CD4-positive, alpha-beta T cell (primary cell): ENCODE results near the gene VWA3B. TPM values are rescaled to one million over a fixed set of nuclear protein-coding genes. Genes with fewer than 3 reads are reported as not detected.

Source experiments
- ATAC-seq: fragments of 200-7000 bp; cut with Tn5 transposase; one replicate; pipeline ENCODE4 v1.10.0; 2022; ENCODE audit warnings: mild to moderate bottlenecking; ENCODE audit not compliant: poor library complexity
- CTCF ChIA-PET: fragments of 350-600 bp; sonication (Branson Sonifier 250); formaldehyde crosslinking; loops from one replicate; lab custom pipeline; 2021; ENCODE audit warnings: antibody characterized with exemption, inconsistent platforms; lab: Charles Lee
- POLR2A ChIA-PET: fragments of 350-600 bp; sonication (Branson Sonifier 250); formaldehyde crosslinking; loops from one replicate; lab custom pipeline; 2021; ENCODE audit warnings: antibody characterized with exemption, inconsistent platforms; lab: Charles Lee
- DNase-seq, 14 experiments: peaks; one replicate each; pipeline ENCODE4 v3.0.0-alpha.2; 2013 to 2020; ENCODE audit warnings: mixed read lengths in 2 of 14
- H3K27ac ChIP-seq, 2 donors: one replicate each; pipeline versions ENCODE4 v1.5.1 to v1.7.0; 2013; ENCODE audit warnings: low read length in 2 of 2, low read depth in 1 of 2, mild to moderate bottlenecking in 1 of 2
- H3K27me3 ChIP-seq, 2 experiments: 1 replicate in 1 of 2; 2 replicates in 1 of 2; pipeline versions ENCODE4 v1.6.1 to v1.7.0; 2013; ENCODE audit warnings: low read length in 2 of 2, control low read depth in 1 of 2, mild to moderate bottlenecking in 1 of 2, moderate library complexity in 1 of 2; ENCODE audit not compliant: insufficient read depth in 2 of 2, control insufficient read depth in 1 of 2
- H3K36me3 ChIP-seq: one replicate; pipeline ENCODE4 v1.6.1; 2013; ENCODE audit warnings: low read length, control low read depth; ENCODE audit not compliant: insufficient read depth
- H3K4me1 ChIP-seq: one replicate; pipeline ENCODE4 v1.6.1; 2013; ENCODE audit warnings: low read length, control low read depth; ENCODE audit not compliant: insufficient read depth
- H3K4me3 ChIP-seq: one replicate; pipeline ENCODE4 v1.5.1; 2013; ENCODE audit warnings: mild to moderate bottlenecking, low read length, moderate library complexity
- H3K9me3 ChIP-seq, 2 experiments: 1 replicate in 1 of 2; 2 replicates in 1 of 2; pipeline versions ENCODE4 v1.6.1 to v1.7.0; 2013; ENCODE audit warnings: low read length in 2 of 2, mild to moderate bottlenecking in 2 of 2, control low read depth in 1 of 2, moderate library complexity in 1 of 2; ENCODE audit not compliant: control insufficient read depth in 1 of 2, insufficient read depth in 1 of 2
- H3K27ac Mint-ChIP-seq: one replicate; pipeline ENCODE4 v1.8.0; 2020; ENCODE audit warnings: mixed read lengths
- H3K27me3 Mint-ChIP-seq: one replicate; pipeline ENCODE4 v1.8.0; 2021; ENCODE audit warnings: mixed read lengths
- H3K36me3 Mint-ChIP-seq: one replicate; pipeline ENCODE4 v1.8.0; 2021; ENCODE audit warnings: low read depth, mixed read lengths
- H3K4me1 Mint-ChIP-seq: one replicate; pipeline ENCODE4 v1.8.0; 2021; ENCODE audit warnings: low read depth, mixed read lengths
- H3K4me3 Mint-ChIP-seq: one replicate; pipeline ENCODE4 v1.8.0; 2020; ENCODE audit warnings: mild to moderate bottlenecking, mixed read lengths
- H3K9me3 Mint-ChIP-seq: one replicate; pipeline ENCODE4 v1.8.0; 2020; ENCODE audit warnings: mixed read lengths
- CTCF ChIP-seq: fragments of 200-600 bp; IDR thresholded peaks from one replicate; pipeline ENCODE4 v1.8.0; 2022; ENCODE audit warnings: antibody characterized with exemption, mild to moderate bottlenecking
- intact Hi-C, 2 experiments: fragments of 100-400 bp; cut with DNase I in 1 of 2; cut with micrococcal nuclease in 1 of 2; formaldehyde crosslinking; loops; one replicate each; pipeline versions ENCODE4 v1.15.1 to v1.9.0; 2023 to 2025; cut with DNase I, micrococcal nuclease
- total RNA-seq, 174 experiments: library from RNA in 2 of 174; stranded (reverse) in 2 of 174; gene quantifications; one replicate each; pipeline ENCODE4 v1.2.3 and lab custom pipeline; 2021 to 2026

Gene VWA3B
- total RNA-seq, 2 experiments from 2014 or later = not detected

DNA sequence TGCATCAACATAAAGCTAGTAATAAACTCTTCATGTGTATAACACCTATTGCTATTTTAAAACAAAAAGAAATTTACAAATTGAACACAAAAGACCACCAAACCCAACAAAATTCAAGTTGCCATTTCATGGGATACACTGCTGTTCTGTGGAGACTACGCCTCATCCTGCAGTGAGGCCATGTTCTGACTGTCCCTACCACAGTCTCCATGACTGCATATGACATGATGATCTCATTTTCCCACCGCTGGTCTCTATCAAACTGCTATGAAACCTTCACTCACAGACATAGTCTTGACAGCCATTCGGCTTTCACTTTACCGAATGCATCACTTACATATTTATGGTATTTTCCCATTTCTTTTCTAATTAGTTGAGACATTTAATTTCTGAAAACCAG is 21.2 kb upstream of the VWA3B start:
- no peaks in the 10 kb centered on the region for H3K9me3 Mint-ChIP-seq
- TF ChIP-seq CTCF = no peak
- DNase-seq (no peak), ATAC-seq (no peak)
- CTCF ChIA-PET = no interaction called here
- no peak overlapping the region for H3K27ac Mint-ChIP-seq
- Histone ChIP-seq H3K27me3 (peaks cover 0 to 3% of the 10 kb centered on the region in 2 experiments), H3K4me1 (no peaks in the 10 kb centered on the region), H3K36me3 (no peaks in the 10 kb centered on the region), H3K9me3 (no peaks in the 10 kb centered on the region), H3K4me3 (no peak overlapping the region), H3K27ac (no peak overlapping the region)
- H3K4me1 Mint-ChIP-seq = no peaks in the 10 kb centered on the region
- intact Hi-C loops = no loop called here
- H3K27me3 Mint-ChIP-seq = peaks cover 21% of the 10 kb centered on the region
- POLR2A ChIA-PET = no interaction called here
- H3K36me3 Mint-ChIP-seq = no peaks in the 10 kb centered on the region
- no peak overlapping the region for H3K4me3 Mint-ChIP-seq

DNA sequence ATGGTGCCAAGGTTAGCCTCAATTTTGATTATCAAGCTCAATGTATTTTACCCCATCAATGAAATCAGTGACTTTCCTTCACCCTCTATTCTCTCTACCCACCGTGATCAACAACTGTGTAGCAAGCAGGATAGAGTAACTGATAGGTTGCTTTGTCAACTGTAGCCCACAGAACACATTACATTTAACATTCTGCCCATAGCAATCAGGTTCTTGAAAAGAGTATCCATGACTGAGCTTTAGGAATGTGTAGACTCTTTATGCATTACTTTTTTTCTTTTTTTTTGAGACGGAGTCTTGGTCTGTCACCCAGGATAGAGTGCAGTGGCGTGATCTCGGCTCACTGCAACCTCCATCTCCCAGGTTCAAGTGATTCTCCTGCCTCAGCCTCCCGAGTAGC is 19.8 kb upstream of the VWA3B start:
- Mint-ChIP-seq H3K9me3 (no peaks in the 10 kb centered on the region), H3K27me3 (peaks cover 21% of the 10 kb centered on the region), H3K4me1 (no peaks in the 10 kb centered on the region), H3K27ac (no peak overlapping the region), H3K4me3 (no peak overlapping the region), H3K36me3 (no peaks in the 10 kb centered on the region)
- ChIA-PET CTCF (no interaction called here), POLR2A (no interaction called here)
- peaks cover 0 to 3% of the 10 kb centered on the region in 2 experiments for H3K27me3 ChIP-seq
- no peaks in the 10 kb centered on the region for H3K9me3 ChIP-seq
- H3K36me3 ChIP-seq = no peaks in the 10 kb centered on the region
- intact Hi-C loops = no loop called here
- no peak overlapping the region for H3K4me3 ChIP-seq
- DNase-seq (no peak), ATAC-seq (no peak)
- TF ChIP-seq CTCF = no peak
- no peaks in the 10 kb centered on the region for H3K4me1 ChIP-seq
- no peak overlapping the region for H3K27ac ChIP-seq

DNA sequence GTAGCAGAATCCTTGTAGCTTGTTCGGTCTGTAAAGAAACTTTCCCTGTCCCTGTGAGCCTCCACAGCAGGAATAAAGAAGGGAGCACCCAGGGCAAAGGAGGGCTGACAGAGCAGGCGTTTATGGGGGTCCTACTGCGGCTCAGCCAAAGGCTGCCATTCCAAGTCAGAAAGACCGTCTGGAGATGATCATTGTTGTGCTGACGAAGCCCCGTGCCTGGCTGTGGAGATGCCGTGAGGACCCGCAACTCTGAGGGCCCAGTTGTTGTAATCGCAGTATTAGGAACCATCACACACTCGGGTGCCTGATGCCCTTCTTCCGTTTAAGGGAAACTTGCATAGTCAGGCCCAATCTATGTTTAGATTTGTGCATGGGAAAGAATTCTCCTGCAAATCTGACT is 16.9 kb upstream of the VWA3B start:
- Mint-ChIP-seq H3K36me3 (no peaks in the 10 kb centered on the region), H3K4me3 (no peak overlapping the region), H3K27ac (no peak overlapping the region), H3K27me3 (peaks cover 9% of the 10 kb centered on the region), H3K9me3 (no peaks in the 10 kb centered on the region), H3K4me1 (no peaks in the 10 kb centered on the region)
- H3K4me3 ChIP-seq = no peak overlapping the region
- intact Hi-C loops = no loop called here
- no peak for TF ChIP-seq CTCF
- H3K36me3 ChIP-seq = no peaks in the 10 kb centered on the region
- ChIA-PET CTCF (no interaction called here), POLR2A (interaction anchor here (0.6 kb wide), 1 partner anchor 16 kb away, joined by 3 read pairs; no protein-coding TSS in a partner anchor)
- ATAC-seq = no peak
- no peaks in the 10 kb centered on the region for H3K9me3 ChIP-seq
- no peak for DNase-seq
- H3K27me3 ChIP-seq = no peaks in the 10 kb centered on the region
- no peak overlapping the region for H3K27ac ChIP-seq
- H3K4me1 ChIP-seq = no peaks in the 10 kb centered on the region
